ENCODE data around the gene KRTAP12-2.
"Not testable (repeated sequence)": the region's sequence is repeated elsewhere in the genome, so short reads cannot be mapped to it uniquely, and the experiment has no call there.

KRTAP12-2 gene

DNA sequence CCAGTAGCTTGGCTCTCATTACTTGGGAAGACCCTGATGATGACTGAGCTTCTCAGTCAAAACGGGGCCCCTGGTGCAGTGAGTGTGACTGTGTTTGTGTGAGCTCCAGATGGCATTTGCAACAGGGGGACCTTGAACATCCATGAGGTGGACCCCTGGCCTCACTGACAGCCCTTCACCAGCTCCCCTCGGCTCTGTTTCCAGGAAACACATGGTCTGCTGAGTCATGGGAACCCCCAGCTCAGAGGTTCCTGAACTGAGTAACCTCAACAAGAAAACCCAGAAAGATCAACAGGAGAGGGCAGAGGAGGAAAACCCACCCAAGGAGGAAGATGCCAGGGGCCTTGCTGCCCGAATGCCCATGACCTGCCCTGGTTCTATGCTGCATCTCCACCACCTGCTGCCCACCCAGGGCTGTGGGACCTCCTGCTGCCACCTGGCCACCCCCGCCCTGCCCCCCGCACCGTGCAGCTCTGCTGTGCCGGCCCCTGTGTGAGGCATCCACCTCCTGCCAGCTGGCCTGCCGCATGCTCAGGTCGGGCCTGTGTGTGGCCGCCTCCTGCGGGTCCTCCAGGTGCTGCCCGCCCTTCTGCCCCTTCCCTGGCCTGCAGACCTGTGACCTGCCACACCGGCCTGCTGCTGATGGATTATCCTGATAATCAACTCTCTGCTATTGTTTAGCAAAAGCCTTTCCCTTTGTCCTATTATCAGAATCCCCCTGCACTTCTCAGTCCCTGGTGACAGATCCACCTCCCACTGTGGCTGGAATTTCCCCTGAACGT is 19.5 kb upstream of the KRTAP12-2 start:
- DNase-seq (ENCODE audit: insufficient read length, low spot score) (no peak), FAIRE-seq (no peak)
- TF ChIP-seq PAX5 (IDR thresholded peaks at IDR 0.05; ENCODE audit: insufficient read depth, low read length, severe bottlenecking) (no peak), POU2F2 (IDR thresholded peaks at IDR 0.05; ENCODE audit: low read depth, low read length) (no peak), SPI1 (IDR thresholded peaks at IDR 0.05; ENCODE audit: low read depth, low read length) (no peak), POLR2AphosphoS5 (IDR thresholded peaks at IDR 0.05; ENCODE audit: low read depth, low read length) (no peak), POLR2A (IDR thresholded peaks at IDR 0.05; ENCODE audit: low read depth, low read length) (no peak), TAF1 (IDR thresholded peaks at IDR 0.05; ENCODE audit: low read depth, low read length) (no peak)

DNA sequence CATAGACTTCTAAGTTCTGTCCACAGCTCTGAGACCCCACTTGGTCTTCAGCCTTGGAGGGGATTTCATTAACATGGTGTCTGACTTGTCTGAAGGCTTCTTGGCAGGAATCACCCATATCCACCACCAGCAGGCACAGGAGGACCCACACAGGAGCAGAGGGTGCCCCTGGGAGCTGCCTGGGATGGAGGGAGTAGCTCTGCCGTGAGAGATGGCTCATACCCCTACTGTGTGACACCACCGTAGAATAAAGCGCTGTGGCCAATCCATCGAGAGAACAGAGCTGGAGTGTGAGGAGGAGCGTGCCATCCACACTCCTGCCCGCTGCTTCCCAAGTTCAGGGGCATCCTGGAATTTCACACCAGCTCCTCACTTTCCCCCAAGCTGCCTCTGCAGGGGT is 18.3 kb upstream of the KRTAP12-2 start:
- DNase-seq (ENCODE audit: insufficient read length, low spot score); FAIRE-seq: not testable (repeated sequence)

DNA sequence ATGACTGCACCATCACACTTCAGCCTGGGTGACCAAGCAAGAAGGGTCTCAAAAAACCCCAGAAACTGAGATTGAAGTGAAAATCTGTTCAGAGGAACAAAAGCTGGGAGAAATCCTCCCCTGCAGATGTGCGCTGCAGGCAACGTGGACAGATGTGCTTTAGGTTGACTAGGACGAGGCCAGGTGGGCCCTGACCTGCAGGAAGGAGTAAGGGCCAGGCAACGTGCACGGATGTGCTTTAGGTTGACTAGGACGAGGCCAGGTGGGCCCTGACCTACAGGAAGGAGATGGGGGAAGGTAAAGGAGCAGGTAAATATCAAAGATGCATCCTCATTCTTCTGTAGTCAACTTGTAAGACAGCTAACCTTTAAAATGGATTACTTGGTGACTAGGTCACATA is 17.8 kb upstream of the KRTAP12-2 start:
- no peak for TF ChIP-seq POLR2A (IDR thresholded peaks at IDR 0.05; ENCODE audit: low read depth, low read length)
- no peak for TF ChIP-seq TAF1 (IDR thresholded peaks at IDR 0.05; ENCODE audit: low read depth, low read length)
- no peak for TF ChIP-seq PAX5 (IDR thresholded peaks at IDR 0.05; ENCODE audit: insufficient read depth, low read length, severe bottlenecking)
- no peak for TF ChIP-seq POU2F2 (IDR thresholded peaks at IDR 0.05; ENCODE audit: low read depth, low read length)
- no peak for TF ChIP-seq POLR2AphosphoS5 (IDR thresholded peaks at IDR 0.05; ENCODE audit: low read depth, low read length)
- TF ChIP-seq SPI1 (IDR thresholded peaks at IDR 0.05; ENCODE audit: low read depth, low read length), result no peak
- FAIRE-seq (no peak), DNase-seq (ENCODE audit: insufficient read length, low spot score) (no peak)

DNA sequence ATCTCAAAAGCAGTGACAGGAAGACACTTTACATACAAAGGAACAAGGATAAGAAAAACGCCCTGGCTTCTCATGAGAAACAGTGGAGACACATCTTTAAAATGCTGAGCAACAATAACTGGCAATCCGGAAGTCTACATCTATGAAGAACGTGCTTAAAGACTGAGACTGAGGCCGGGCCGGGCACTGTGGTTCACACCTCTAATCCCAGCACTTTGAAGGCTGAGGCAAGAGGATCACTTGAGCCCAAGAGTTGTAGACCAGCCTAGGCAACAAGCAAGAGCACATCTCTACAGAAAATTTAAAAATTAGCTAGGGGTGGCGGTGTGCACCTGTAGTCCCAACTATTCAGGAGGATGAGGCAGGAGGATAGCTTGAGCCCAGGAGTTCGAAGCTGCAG is 17.4 kb upstream of the KRTAP12-2 start:
- FAIRE-seq, result no peak

DNA sequence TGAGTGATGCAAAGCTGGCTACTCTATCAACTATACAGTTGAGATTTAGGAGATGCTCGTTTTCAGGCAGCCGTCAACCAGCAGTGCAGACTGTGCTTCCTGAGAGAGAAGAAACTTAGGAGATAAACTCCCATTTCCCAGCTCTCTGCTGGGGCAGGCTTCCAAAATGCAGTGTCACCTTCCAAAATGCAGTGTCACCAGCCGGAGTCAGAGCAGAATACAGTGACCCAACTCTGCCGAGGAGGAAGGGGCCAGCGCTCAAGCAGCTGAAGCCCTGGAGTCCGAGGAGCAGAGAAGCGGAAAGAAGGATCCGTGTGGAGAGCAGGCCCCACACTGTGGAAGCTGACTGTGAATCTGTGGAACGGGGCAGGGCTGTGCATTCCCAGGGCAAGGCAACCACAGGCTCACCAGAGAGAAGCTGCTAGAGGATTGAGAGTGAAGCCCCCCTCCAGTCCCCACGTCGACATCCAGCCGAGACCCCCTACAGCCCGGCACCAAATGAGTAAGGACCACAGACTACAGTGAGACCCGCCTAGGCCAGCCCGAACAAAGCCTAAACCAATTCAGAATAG is 15.9 kb upstream of the KRTAP12-2 start:
- FAIRE-seq (no peak), DNase-seq (ENCODE audit: insufficient read length, low spot score) (no peak)
- TF ChIP-seq SPI1 (IDR thresholded peaks at IDR 0.05; ENCODE audit: low read depth, low read length) (no peak), TAF1 (IDR thresholded peaks at IDR 0.05; ENCODE audit: low read depth, low read length) (no peak), PAX5 (IDR thresholded peaks at IDR 0.05; ENCODE audit: insufficient read depth, low read length, severe bottlenecking) (no peak)

More for the DNA sequence above, 17.4 kb upstream of the KRTAP12-2 start:
- TF ChIP-seq SPI1 (IDR thresholded peaks at IDR 0.05; ENCODE audit: low read depth, low read length) (no peak), PAX5 (IDR thresholded peaks at IDR 0.05; ENCODE audit: insufficient read depth, low read length, severe bottlenecking) (no peak), POU2F2 (IDR thresholded peaks at IDR 0.05; ENCODE audit: low read depth, low read length) (no peak), POLR2AphosphoS5 (IDR thresholded peaks at IDR 0.05; ENCODE audit: low read depth, low read length) (no peak), TAF1 (IDR thresholded peaks at IDR 0.05; ENCODE audit: low read depth, low read length) (no peak), POLR2A (IDR thresholded peaks at IDR 0.05; ENCODE audit: low read depth, low read length) (no peak)
- DNase-seq (ENCODE audit: insufficient read length, low spot score), result no peak

DNA sequence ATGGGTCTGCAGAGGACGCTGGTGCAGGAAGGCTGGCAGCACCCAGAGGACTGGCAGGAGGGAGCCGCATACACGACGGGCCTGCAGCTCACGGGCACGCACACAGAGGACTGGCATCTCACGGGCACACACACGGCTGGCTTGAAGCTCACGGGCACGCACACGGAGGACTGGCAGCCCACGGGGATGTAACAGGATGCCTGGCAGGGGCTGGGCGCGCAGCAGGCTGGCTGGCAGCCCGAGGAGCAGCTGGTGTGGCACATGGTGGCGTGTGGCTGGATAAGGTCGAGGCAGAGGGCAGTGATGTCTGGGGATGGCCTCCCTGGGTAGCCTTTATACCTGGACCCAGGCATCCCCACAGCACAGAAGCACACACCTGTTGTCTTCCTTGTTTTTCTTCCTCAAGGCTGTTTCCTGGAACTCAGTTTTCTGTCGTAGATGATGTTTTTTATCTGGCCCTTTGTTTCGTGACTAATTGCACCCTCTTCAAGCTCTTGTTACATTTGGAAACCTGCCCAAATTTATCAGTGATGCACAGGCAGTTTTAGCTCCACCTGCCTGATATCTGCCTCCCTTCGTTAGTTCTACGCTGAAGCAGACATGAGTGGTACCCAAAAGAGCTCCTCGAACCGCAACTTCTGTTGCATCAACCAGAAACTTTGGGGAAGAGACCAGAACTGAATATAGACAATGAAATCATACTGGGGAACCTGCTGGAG is 15.3 kb upstream of the KRTAP12-2 start, which contains the start of gene KRTAP12-1:
KRTAP12-1 (minus strand) TSS at position 303 of the 719 bp plus-strand sequence; CDS start at position 263, 40 bp downstream.
- DNase-seq (ENCODE audit: insufficient read length, low spot score), result no peak
- no peak for TF ChIP-seq POLR2A (IDR thresholded peaks at IDR 0.05; ENCODE audit: low read depth, low read length)
- no peak for TF ChIP-seq SPI1 (IDR thresholded peaks at IDR 0.05; ENCODE audit: low read depth, low read length)
- TF ChIP-seq POU2F2 (IDR thresholded peaks at IDR 0.05; ENCODE audit: low read depth, low read length), result no peak
- no peak for TF ChIP-seq TAF1 (IDR thresholded peaks at IDR 0.05; ENCODE audit: low read depth, low read length)
- TF ChIP-seq PAX5 (IDR thresholded peaks at IDR 0.05; ENCODE audit: insufficient read depth, low read length, severe bottlenecking), result no peak
- no peak for TF ChIP-seq POLR2AphosphoS5 (IDR thresholded peaks at IDR 0.05; ENCODE audit: low read depth, low read length)
- no peak for FAIRE-seq

DNA sequence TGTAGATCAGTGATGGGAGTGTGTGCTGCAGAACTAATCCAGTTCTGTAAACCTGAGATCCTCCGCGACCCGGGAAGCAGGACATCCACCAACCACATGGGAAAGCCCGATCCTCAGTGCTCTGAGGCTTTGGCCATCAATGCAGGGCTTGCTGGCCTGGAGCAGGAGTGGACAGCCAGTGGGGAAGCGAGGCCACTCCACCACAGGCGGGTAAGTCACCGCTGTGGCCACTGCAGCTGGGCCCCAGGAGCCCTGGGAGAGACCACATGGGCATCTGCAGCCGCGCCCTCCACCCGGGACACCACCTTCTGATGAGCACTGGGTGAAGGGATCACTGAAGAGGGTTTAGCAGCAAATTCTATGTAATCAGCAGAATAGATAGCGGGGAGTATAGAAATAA is 14.4 kb upstream of the KRTAP12-2 start:
- no peak for FAIRE-seq
- DNase-seq (ENCODE audit: insufficient read length, low spot score), result no peak
- TF ChIP-seq TAF1 (IDR thresholded peaks at IDR 0.05; ENCODE audit: low read depth, low read length) (no peak), POLR2A (IDR thresholded peaks at IDR 0.05; ENCODE audit: low read depth, low read length) (no peak), POLR2AphosphoS5 (IDR thresholded peaks at IDR 0.05; ENCODE audit: low read depth, low read length) (no peak), SPI1 (IDR thresholded peaks at IDR 0.05; ENCODE audit: low read depth, low read length) (no peak), PAX5 (IDR thresholded peaks at IDR 0.05; ENCODE audit: insufficient read depth, low read length, severe bottlenecking) (no peak), POU2F2 (IDR thresholded peaks at IDR 0.05; ENCODE audit: low read depth, low read length) (no peak)

DNA sequence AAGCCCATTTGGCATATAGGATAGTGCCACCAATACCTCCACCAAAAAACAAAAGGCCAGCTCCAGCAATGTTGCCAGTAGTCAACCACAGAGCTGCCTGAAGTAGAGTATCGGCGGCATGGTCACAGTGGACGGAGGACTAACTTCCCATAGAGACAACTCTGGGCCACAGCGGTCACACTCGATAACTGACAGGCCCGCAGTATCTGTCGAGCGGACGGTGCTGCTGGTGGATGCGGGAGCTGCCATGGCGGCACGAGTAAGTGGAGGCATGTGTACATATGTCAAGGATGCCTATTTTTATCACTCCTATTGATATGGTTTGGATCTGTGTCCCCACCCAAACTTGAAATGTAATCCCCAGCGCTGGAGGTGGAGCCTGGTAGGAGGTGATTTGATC is 11.2 kb upstream of the KRTAP12-2 start:
- DNase-seq (ENCODE audit: insufficient read length, low spot score), result no peak
- FAIRE-seq, result no peak
- no peak for TF ChIP-seq POU2F2 (IDR thresholded peaks at IDR 0.05; ENCODE audit: low read depth, low read length)
- no peak for TF ChIP-seq TAF1 (IDR thresholded peaks at IDR 0.05; ENCODE audit: low read depth, low read length)
- TF ChIP-seq POLR2A (IDR thresholded peaks at IDR 0.05; ENCODE audit: low read depth, low read length), result no peak

DNA sequence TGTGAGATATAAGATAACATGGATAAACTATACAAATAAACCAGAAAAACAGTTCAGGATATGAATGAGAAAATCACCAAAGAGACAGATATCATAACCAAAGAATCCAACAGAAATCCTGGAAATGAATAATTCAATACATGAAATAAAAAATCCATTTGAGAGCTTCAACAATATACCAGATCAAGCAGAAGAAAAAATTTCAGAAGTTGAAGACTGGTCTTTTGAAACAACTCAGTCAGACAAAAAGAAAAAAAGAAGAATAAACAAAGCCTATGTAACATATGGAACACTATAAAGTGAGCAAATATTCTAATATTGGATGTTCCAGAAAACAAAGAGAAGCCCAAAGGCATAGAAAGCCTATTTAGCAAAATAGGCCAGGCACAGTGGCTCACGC is 5.2 kb upstream of the KRTAP12-2 start:
- no peak for DNase-seq (ENCODE audit: insufficient read length, low spot score)
- no peak for FAIRE-seq
- TF ChIP-seq SPI1 (IDR thresholded peaks at IDR 0.05; ENCODE audit: low read depth, low read length) (no peak), POLR2AphosphoS5 (IDR thresholded peaks at IDR 0.05; ENCODE audit: low read depth, low read length) (no peak), POU2F2 (IDR thresholded peaks at IDR 0.05; ENCODE audit: low read depth, low read length) (no peak), PAX5 (IDR thresholded peaks at IDR 0.05; ENCODE audit: insufficient read depth, low read length, severe bottlenecking) (no peak), TAF1 (IDR thresholded peaks at IDR 0.05; ENCODE audit: low read depth, low read length) (no peak), POLR2A (IDR thresholded peaks at IDR 0.05; ENCODE audit: low read depth, low read length) (no peak)
